Subcutaneous adipose tissue (tissue), 4 donors: ENCODE data around the gene DPYD. TPM values are rescaled to one million over a fixed set of nuclear protein-coding genes. Genes with fewer than 3 reads are reported as not detected.

Source experiments
- CTCF ChIP-seq: fragments of 450-650 bp; IDR thresholded peaks from one replicate; pipeline ENCODE4 v1.5.1; 2016; ENCODE audit warnings: low read depth, mild to moderate bottlenecking, control low read depth, antibody characterized with exemption, moderate library complexity
- total RNA-seq, 4 donors: library from RNA; depleted of rRNA; stranded (reverse); fragments of >200 nt; gene quantifications; one replicate each; pipeline ENCODE4 v1.1.0, GENCODE V29; 2016

Gene DPYD
- total RNA-seq, 4 donors from 2014 or later = 47.1 to 100 (median 68.0) TPM

- TF ChIP-seq CTCF = no peak
Measured at GRCh38 chr1:97632776-97633175, 288.1 kb downstream of the DPYD start.

- no peak for TF ChIP-seq CTCF
Measured at GRCh38 chr1:97632075-97632474, 288.8 kb downstream of the DPYD start.

- TF ChIP-seq CTCF = no peak
Measured at GRCh38 chr1:97630948-97631347, 289.9 kb downstream of the DPYD start.

GRCh38 chr1:97630281-97630680, 290.6 kb downstream of the DPYD start:
- no peak for TF ChIP-seq CTCF

- no peak for TF ChIP-seq CTCF
Measured at GRCh38 chr1:97623220-97623619, 297.6 kb downstream of the DPYD start.

- no peak for TF ChIP-seq CTCF
Measured at GRCh38 chr1:97621955-97622354, 298.9 kb downstream of the DPYD start.

- no peak for TF ChIP-seq CTCF
Measured at GRCh38 chr1:97619706-97620105, 301.1 kb downstream of the DPYD start.
